Skeletal muscle satellite cell (primary cell): Measurements from ENCODE around the gene PTPRU.
"Not testable (repeated sequence)": the region's sequence is repeated elsewhere in the genome, so short reads cannot be mapped to it uniquely, and the experiment has no call there.

Source experiments
- H3K27me3 ChIP-seq: 2 replicates; pipeline ENCODE4 v1.7.0; 2013; ENCODE audit warnings: low read length; ENCODE audit not compliant: control insufficient read depth, insufficient read depth
- H3K36me3 ChIP-seq: 2 replicates; pipeline ENCODE4 v1.7.0; 2013; ENCODE audit warnings: mild to moderate bottlenecking, control low read depth, low read length; ENCODE audit not compliant: insufficient read depth
- H3K4me1 ChIP-seq: 2 replicates; pipeline ENCODE4 v1.7.0; 2013; ENCODE audit warnings: low read length; ENCODE audit not compliant: control insufficient read depth, insufficient read depth
- H3K4me2 ChIP-seq: 2 replicates; pipeline ENCODE4 v1.7.0; 2013; ENCODE audit warnings: mild to moderate bottlenecking, low read length
- H3K4me3 ChIP-seq: 2 replicates; pipeline ENCODE4 v1.7.0; 2013; ENCODE audit warnings: low read length
- H3K9ac ChIP-seq: 2 replicates; pipeline ENCODE4 v1.7.0; 2013; ENCODE audit warnings: mild to moderate bottlenecking, low read depth, low read length, moderate library complexity
- H3K9me3 ChIP-seq: replicated peaks from 2 replicates; pipeline ENCODE4 v1.7.0; 2013; ENCODE audit warnings: mild to moderate bottlenecking, control low read depth, low read length

The PTPRU gene

GRCh38 chr1:29223521-29223920 lies 12.8 kb upstream of the PTPRU start:
- Histone ChIP-seq H3K9ac (no peak overlapping the region), H3K9me3 (no peaks in the 10 kb centered on the region), H3K4me1 (no peaks in the 10 kb centered on the region), H3K4me2 (no peak overlapping the region), H3K36me3 (peaks cover 3% of the 10 kb centered on the region), H3K4me3 (no peak overlapping the region), H3K27me3 (no peaks in the 10 kb centered on the region)

DNA sequence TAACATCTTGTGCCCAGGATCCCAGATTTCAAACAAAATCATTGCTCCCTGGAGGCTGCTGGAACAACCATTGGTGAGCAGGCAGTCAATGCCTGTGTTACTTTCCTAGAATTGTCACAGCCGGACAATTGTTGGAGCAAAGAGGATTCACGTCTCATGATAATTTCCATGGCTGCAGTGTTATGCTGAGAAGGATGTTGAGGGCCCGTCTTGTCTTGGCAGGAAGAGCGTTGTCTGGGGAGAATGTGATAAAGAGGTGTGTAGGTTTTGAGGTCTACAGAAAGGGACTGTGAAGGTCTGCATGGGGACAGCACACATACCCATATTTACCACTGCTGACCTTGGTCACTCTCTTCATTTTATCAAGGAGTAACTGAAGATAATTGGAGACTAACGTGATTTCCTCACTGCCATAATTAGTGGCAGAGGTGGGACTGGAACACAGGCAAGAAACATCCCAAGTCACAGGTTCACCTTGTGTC lies 11.9 kb upstream of the PTPRU start:
- H3K4me2 ChIP-seq: no peak overlapping the region
- H3K4me1 ChIP-seq: no peaks in the 10 kb centered on the region
- no peak overlapping the region for H3K9ac ChIP-seq
- no peaks in the 10 kb centered on the region for H3K9me3 ChIP-seq
- no peaks in the 10 kb centered on the region for H3K27me3 ChIP-seq
- H3K36me3 ChIP-seq: peaks cover 1% of the 10 kb centered on the region
- H3K4me3 ChIP-seq: no peak overlapping the region

- H3K4me2 ChIP-seq: no peak overlapping the region
- no peaks in the 10 kb centered on the region for H3K36me3 ChIP-seq
- H3K9me3 ChIP-seq: no peaks in the 10 kb centered on the region
- no peaks in the 10 kb centered on the region for H3K27me3 ChIP-seq
- no peak overlapping the region for H3K4me3 ChIP-seq
- H3K4me1 ChIP-seq: peaks cover 6% of the 10 kb centered on the region
- no peak overlapping the region for H3K9ac ChIP-seq
Observed at GRCh38 chr1:29225361-29225760, 11.0 kb upstream of the PTPRU start.

- no peaks in the 10 kb centered on the region for H3K9me3 ChIP-seq
- no peaks in the 10 kb centered on the region for H3K27me3 ChIP-seq
- no peak overlapping the region for H3K9ac ChIP-seq
- no peak overlapping the region for H3K4me2 ChIP-seq
- no peak overlapping the region for H3K4me3 ChIP-seq
- peaks cover 10% of the 10 kb centered on the region for H3K4me1 ChIP-seq
- no peaks in the 10 kb centered on the region for H3K36me3 ChIP-seq
Observed at GRCh38 chr1:29227511-29227910, 8.8 kb upstream of the PTPRU start.

DNA sequence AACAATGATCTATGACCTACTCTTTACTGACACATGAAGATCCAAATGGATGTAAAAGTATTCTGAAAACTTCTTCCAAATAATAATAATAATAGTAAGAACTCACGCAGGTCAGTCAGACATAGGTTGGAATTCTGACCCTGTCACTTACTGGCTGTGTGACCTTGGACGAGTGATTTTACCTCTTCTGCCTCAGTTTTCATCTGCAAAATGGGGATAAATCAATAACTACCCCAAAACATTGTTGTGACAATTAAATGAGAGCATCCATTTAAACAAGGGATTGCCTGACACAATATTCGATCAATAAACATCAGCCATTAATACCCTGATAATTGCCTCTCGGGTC lies 6.1 kb upstream of the PTPRU start:
- no peaks in the 10 kb centered on the region for H3K36me3 ChIP-seq
- no peaks in the 10 kb centered on the region for H3K9me3 ChIP-seq
- H3K4me2 ChIP-seq: peak overlapping the region; percentile 95
- peak overlapping the region; percentile 87 for H3K4me3 ChIP-seq
- no peaks in the 10 kb centered on the region for H3K27me3 ChIP-seq
- H3K9ac ChIP-seq: peak overlapping the region; percentile 87
- H3K4me1 ChIP-seq: peaks cover 15% of the 10 kb centered on the region

GRCh38 chr1:29230553-29231378 lies 5.6 kb upstream of the PTPRU start, which contains the start of gene MECR:
TSS of gene MECR (minus strand) at chr1:29230934. CDS start at chr1:29230906, 28 bp downstream.
- no peaks in the 10 kb centered on the region for H3K36me3 ChIP-seq
- no peaks in the 10 kb centered on the region for H3K27me3 ChIP-seq
- H3K4me1 ChIP-seq: peaks cover 17% of the 10 kb centered on the region
- peak within 1 kb of the TSS; percentile 95 for H3K4me2 ChIP-seq
- H3K9ac ChIP-seq: peak within 1 kb of the TSS; percentile 87
- H3K4me3 ChIP-seq: peak within 1 kb of the TSS; percentile 87
- H3K9me3 ChIP-seq: no peaks in the 10 kb centered on the region

DNA sequence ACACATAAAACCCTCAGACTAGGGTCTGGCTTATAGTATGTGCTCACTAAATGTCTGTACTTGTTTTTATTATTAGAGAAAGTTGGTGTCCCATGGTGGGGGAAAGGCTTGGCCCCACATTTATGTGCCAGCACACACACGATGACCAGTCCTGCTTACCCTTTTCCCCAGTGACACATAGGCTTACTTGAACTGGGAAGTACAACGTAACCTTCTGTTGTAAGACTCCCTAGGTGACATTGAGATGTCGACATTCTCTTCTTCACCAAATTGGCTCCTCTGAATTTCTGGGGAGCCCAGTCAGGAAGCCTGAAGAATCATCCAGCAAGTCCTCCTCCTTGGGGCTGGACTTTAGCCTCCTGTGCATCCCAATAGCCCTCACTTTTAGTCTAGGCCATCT lies 3.9 kb upstream of the PTPRU start:
- Histone ChIP-seq H3K9me3 (no peaks in the 10 kb centered on the region), H3K27me3 (peaks cover 6% of the 10 kb centered on the region), H3K9ac (no peak overlapping the region), H3K4me1 (peaks cover 30% of the 10 kb centered on the region), H3K4me2 (no peak overlapping the region), H3K36me3 (no peaks in the 10 kb centered on the region), H3K4me3 (no peak overlapping the region)

DNA sequence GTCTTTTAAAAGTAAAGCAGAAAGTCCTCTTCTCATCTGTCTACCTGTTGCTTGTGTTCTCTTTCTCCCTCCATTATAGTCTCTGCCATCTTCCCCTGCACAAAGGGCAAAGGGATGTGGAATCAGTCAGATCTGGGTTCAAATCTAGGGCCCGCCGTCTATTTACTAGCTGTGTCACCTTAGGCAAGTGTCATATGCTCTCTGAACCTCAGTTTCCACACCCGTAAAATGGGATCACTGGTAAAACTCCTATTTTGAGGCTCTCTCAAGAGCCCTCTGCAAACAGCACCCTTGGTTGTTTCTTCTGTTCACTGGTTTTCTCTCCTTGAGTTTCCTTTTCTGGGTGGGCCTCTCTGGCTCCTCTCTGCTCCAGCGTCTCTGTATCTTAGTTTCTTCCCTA lies 2.6 kb upstream of the PTPRU start:
- Histone ChIP-seq H3K9me3 (no peaks in the 10 kb centered on the region), H3K4me1 (peaks cover 39% of the 10 kb centered on the region), H3K4me2 (no peak overlapping the region), H3K4me3 (no peak overlapping the region), H3K27me3 (peaks cover 10% of the 10 kb centered on the region), H3K9ac (peak overlapping the region; percentile 20), H3K36me3 (no peaks in the 10 kb centered on the region)

DNA sequence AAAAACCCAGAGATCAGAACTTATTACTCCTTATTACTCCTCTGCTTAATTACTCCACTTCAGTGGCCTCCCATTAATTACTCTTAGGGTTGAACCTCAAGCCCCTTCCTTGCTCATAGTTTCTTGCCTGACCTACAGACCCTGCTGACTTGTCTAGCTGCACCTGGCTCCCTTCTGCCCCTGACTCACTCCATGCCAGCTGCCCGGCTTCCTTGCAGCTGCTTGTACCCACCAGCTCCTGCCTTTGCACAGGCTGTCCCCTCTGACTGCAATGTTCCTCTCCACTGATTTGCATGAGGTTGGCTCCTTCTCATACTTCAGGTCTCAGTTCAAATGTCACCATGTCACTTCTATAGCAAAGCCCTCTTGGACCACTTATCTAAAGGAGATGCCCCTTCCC lies 1.9 kb upstream of the PTPRU start:
- peaks cover 10% of the 10 kb centered on the region for H3K27me3 ChIP-seq
- no peak overlapping the region for H3K4me3 ChIP-seq
- H3K9me3 ChIP-seq: no peaks in the 10 kb centered on the region
- no peaks in the 10 kb centered on the region for H3K36me3 ChIP-seq
- H3K4me1 ChIP-seq: peaks cover 46% of the 10 kb centered on the region
- H3K9ac ChIP-seq: no peak overlapping the region
- no peak overlapping the region for H3K4me2 ChIP-seq

GRCh38 chr1:29234881-29235280 lies 1.4 kb upstream of the PTPRU start:
- H3K4me2 ChIP-seq, H3K9ac ChIP-seq, H3K36me3 ChIP-seq, H3K27me3 ChIP-seq, H3K4me3 ChIP-seq, H3K9me3 ChIP-seq: not testable (repeated sequence)
- peaks cover 42% of the 10 kb centered on the region for H3K4me1 ChIP-seq

DNA sequence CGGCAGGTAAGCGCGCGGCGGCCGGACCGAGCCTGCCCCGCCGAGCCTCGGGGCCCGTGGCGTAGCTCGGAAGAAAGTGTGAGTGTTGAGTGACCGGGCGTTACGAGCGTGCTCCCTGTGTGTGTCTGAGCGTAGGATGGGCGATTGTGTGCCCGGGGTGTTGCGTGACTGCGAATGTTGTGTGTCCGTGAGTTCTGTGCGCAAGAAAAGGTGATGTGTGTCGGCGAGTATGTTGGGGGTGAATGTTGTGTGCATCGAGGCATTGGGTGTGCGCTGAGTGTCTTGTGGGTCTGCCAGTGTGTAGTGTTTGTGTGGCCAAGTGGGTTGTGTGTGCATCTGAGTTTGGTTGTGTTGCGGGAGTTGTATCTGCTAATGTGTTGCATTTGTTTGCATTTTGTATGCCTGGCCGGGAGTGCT lies 398 bp downstream of the PTPRU start:
- peaks cover 10% of the 10 kb centered on the region for H3K27me3 ChIP-seq
- H3K36me3 ChIP-seq: no peaks in the 10 kb centered on the region
- H3K4me3 ChIP-seq: peak overlapping the region; percentile 80
- H3K9ac ChIP-seq: peak overlapping the region; percentile 75
- peaks cover 36% of the 10 kb centered on the region for H3K4me1 ChIP-seq
- H3K9me3 ChIP-seq: no peaks in the 10 kb centered on the region
- H3K4me2 ChIP-seq: peak overlapping the region; percentile 85
